ENCODE data around the gene SLTM. TPM values are rescaled to one million over a fixed set of nuclear protein-coding genes. Genes with fewer than 3 reads are reported as not detected.
"Not testable (repeated sequence)": the region's sequence is repeated elsewhere in the genome, so short reads cannot be mapped to it uniquely, and the experiment has no call there.

The SLTM gene
- total RNA-seq, 2 donors from 2014 or later: 50.9 to 146 TPM

DNA sequence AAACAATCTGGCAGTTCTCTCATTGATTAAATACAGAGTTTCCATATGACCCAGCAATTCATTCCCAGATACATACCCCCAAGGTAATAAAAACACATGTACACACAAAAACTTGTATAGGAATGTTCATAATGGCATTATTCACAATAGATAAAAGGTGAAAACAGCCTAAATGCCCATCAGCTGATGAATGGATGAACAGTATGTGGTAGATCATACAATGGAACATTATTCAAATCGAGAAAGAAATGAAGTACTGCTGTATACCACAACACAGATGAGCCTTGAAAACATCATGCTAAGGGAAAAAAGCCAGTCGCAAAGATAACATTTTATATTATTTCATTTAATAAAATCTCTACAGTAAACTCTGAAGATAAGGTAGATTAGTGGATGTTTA lies 71.2 kb downstream of the SLTM start:
- DNase-seq (ENCODE audit: low spot score) (no peak), ATAC-seq (ENCODE audit: insufficient number of reproducible peaks, low FRiP score, low read depth) (no peak)
- Histone ChIP-seq H3K4me1 (ENCODE audit: control insufficient read depth in 1 of 2, low read depth in 2 of 2) (peaks cover 0 to 10% of the 10 kb centered on the region in 2 donors), H3K4me3 (no peak overlapping the region), H3K27me3 (replicated peaks; ENCODE audit: insufficient read depth) (no peaks in the 10 kb centered on the region), H3K27ac (no peak overlapping the region), H3K9me3 (no peaks in the 10 kb centered on the region), H3K36me3 (no peaks in the 10 kb centered on the region)
- TF ChIP-seq, protein P1, sequence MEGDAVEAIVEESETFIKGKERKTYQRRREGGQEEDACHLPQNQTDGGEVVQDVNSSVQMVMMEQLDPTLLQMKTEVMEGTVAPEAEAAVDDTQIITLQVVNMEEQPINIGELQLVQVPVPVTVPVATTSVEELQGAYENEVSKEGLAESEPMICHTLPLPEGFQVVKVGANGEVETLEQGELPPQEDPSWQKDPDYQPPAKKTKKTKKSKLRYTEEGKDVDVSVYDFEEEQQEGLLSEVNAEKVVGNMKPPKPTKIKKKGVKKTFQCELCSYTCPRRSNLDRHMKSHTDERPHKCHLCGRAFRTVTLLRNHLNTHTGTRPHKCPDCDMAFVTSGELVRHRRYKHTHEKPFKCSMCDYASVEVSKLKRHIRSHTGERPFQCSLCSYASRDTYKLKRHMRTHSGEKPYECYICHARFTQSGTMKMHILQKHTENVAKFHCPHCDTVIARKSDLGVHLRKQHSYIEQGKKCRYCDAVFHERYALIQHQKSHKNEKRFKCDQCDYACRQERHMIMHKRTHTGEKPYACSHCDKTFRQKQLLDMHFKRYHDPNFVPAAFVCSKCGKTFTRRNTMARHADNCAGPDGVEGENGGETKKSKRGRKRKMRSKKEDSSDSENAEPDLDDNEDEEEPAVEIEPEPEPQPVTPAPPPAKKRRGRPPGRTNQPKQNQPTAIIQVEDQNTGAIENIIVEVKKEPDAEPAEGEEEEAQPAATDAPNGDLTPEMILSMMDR (IDR thresholded peaks at IDR 0.05): no peak

DNA sequence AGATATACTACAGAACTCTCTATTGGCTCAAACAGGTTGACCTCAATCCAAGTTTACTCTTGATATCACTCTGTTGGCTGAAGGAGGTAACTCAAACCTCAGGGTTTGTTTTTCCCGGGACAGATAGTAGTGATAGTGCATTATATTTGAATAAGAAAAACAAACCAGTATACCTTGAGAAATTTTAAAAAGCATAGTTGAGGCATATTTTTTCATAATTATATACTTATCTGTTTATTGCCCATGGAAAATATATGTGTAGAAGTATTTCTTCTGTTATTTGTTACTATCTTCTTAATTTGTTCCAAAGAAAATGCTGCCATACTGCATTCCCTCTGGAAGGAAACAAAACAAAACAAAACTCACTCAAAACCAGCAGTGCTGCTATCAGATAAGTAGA lies 76.9 kb downstream of the SLTM start:
- not testable (repeated sequence) for H3K27ac ChIP-seq; DNase-seq (ENCODE audit: low spot score); H3K36me3 ChIP-seq; H3K27me3 ChIP-seq (replicated peaks; ENCODE audit: insufficient read depth); H3K4me3 ChIP-seq; H3K9me3 ChIP-seq; ATAC-seq (ENCODE audit: insufficient number of reproducible peaks, low FRiP score, low read depth)
- peaks cover 0 to 14% of the 10 kb centered on the region in 2 donors for H3K4me1 ChIP-seq (ENCODE audit: control insufficient read depth in 1 of 2, low read depth in 2 of 2)

DNA sequence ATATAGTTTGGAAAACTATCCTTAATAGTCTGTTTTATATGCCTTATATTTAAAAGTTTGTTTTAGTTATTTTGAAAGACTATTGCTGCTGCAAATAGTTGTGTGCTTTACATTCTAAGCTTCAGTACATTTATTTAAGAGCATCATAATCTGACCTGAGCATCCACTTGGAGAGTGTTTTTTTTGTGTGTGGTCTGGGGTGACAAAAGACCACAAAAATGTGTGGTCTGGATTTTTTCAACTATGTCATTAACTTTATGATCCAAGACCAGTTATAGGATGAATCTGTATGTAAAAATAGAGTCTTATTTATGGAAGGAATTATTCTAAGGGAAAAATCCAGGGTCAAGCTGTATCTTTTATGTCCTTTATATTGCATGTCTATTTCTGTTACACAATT lies 77.4 kb downstream of the SLTM start:
- Histone ChIP-seq H3K4me3 (no peak overlapping the region), H3K27ac (no peak overlapping the region), H3K27me3 (replicated peaks; ENCODE audit: insufficient read depth) (no peaks in the 10 kb centered on the region), H3K4me1 (ENCODE audit: control insufficient read depth in 1 of 2, low read depth in 2 of 2) (peaks cover 0 to 14% of the 10 kb centered on the region in 2 donors), H3K36me3 (peaks cover 9% of the 10 kb centered on the region), H3K9me3 (no peaks in the 10 kb centered on the region)
- TF ChIP-seq, protein P1 (IDR thresholded peaks at IDR 0.05): no peak
- no peak for DNase-seq (ENCODE audit: low spot score)
- no peak for ATAC-seq (ENCODE audit: insufficient number of reproducible peaks, low FRiP score, low read depth)

DNA sequence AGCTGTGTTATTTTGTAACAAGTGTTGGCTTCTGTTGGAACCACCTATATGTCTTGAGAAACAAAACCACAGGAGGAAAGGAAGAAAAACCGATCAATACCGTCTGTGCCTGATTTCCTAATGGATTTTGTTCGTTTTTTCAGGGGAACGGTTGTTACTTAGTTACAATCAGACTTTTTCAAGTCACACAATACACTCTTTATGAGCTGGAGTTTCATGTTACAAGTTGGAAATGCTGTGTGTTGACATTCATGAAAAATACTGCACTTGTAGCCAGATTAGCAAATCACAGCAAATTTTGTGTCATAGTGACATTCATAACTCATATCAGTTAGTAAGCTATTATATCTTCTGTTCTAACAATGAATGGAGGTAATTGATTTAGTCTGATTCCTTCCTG lies 78.9 kb downstream of the SLTM start:
- no peak for DNase-seq (ENCODE audit: low spot score)
- Histone ChIP-seq H3K4me3 (no peak overlapping the region), H3K36me3 (peaks cover 9% of the 10 kb centered on the region), H3K4me1 (ENCODE audit: control insufficient read depth in 1 of 2, low read depth in 2 of 2) (peaks cover 0 to 14% of the 10 kb centered on the region in 2 donors), H3K9me3 (no peaks in the 10 kb centered on the region), H3K27me3 (replicated peaks; ENCODE audit: insufficient read depth) (no peaks in the 10 kb centered on the region), H3K27ac (no peak overlapping the region)
- TF ChIP-seq, protein P1 (IDR thresholded peaks at IDR 0.05): no peak
- no peak for ATAC-seq (ENCODE audit: insufficient number of reproducible peaks, low FRiP score, low read depth)

DNA sequence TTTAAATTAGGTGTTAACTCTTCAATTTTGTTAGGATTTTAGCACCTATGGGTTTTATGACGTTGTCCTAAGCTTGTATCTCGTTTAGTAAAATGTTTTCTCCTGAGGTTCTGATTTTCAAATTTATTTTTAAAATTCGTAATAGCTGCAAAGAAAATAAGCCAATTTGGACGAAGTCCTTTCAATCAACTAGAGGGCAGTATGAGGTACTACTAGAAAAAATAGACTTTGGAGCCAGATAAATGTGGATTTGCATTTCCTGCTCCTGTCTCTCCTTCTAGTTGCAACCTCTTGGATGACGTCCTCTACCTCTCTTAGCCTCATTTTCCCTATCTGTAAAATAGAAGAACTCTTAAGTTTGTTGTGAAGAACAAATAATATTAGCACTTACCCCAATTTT lies 81.1 kb downstream of the SLTM start:
- DNase-seq (ENCODE audit: low spot score): no peak
- TF ChIP-seq, protein P1 (IDR thresholded peaks at IDR 0.05): no peak
- Histone ChIP-seq H3K27me3 (replicated peaks; ENCODE audit: insufficient read depth) (no peaks in the 10 kb centered on the region), H3K4me3 (no peak overlapping the region), H3K36me3 (peaks cover 22% of the 10 kb centered on the region), H3K4me1 (ENCODE audit: control insufficient read depth in 1 of 2, low read depth in 2 of 2) (peaks cover 0 to 14% of the 10 kb centered on the region in 2 donors), H3K9me3 (no peaks in the 10 kb centered on the region), H3K27ac (no peak overlapping the region)
- no peak for ATAC-seq (ENCODE audit: insufficient number of reproducible peaks, low FRiP score, low read depth)

DNA sequence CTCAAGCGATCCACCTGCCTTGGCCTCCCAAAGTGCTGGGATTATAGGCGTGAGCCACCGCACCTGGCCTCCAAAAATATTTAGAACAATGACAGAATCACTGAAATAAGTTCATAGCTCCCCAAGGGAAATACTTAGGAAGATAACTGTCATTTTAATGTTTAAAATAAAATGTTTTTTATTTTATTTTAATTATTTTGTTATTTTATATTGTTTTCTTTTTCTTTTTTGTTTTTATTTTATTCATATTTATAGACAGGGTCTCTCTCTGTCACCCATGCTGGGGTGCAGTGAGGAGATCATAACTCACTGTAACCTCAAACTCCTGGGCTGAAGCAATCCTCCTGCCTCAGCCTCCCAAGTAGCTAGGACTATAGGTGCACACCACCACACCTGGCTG lies 82.3 kb downstream of the SLTM start:
- H3K27ac ChIP-seq; DNase-seq (ENCODE audit: low spot score); H3K4me3 ChIP-seq; H3K27me3 ChIP-seq (replicated peaks; ENCODE audit: insufficient read depth); H3K9me3 ChIP-seq; ATAC-seq (ENCODE audit: insufficient number of reproducible peaks, low FRiP score, low read depth): not testable (repeated sequence)
- peaks cover 0 to 12% of the 10 kb centered on the region in 2 donors for H3K4me1 ChIP-seq (ENCODE audit: control insufficient read depth in 1 of 2, low read depth in 2 of 2)
- H3K36me3 ChIP-seq: peaks cover 24% of the 10 kb centered on the region
